RPMI7951 (cell line): ENCODE results near the gene KCNQ1. TPM values are rescaled to one million over a fixed set of nuclear protein-coding genes. Genes with fewer than 3 reads are reported as not detected.
A peak's percentile ranks its signal among the peaks of the same experiment; 100 is the strongest.

Source experiments
- DNase-seq: peaks from one replicate; pipeline ENCODE4 v3.0.0-alpha.2; 2012; ENCODE audit warnings: low read depth
- total RNA-seq: library from RNA; depleted of rRNA; stranded (reverse); fragments of >200 nt; shearing (Covaris generic); gene quantifications from 2 replicates; pipeline ENCODE4 v1.2.3, GENCODE V29; 2014

The KCNQ1 gene
- total RNA-seq, 1 experiment from 2014 or later = not detected

DNA sequence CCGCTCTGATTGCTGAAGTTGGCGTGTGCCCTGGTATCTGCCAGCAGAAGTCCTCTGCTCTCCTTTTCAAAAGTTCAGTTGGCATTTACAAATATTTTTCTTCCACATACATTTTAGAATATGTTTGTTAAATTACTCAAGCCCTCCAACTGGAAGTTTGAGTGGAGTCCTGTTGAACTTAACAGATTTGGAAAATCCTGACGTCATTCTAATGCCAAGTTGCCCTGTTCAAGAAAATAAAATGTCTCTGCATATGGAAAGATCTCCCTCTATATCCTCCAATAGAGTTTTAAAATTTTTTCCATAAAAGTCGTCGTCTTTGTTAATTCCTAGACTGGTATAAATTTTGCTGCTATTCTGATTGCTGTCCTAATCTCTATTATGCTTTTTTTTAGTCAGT, 251.6 kb downstream of the KCNQ1 start:
- DNase-seq = no peak

DNA sequence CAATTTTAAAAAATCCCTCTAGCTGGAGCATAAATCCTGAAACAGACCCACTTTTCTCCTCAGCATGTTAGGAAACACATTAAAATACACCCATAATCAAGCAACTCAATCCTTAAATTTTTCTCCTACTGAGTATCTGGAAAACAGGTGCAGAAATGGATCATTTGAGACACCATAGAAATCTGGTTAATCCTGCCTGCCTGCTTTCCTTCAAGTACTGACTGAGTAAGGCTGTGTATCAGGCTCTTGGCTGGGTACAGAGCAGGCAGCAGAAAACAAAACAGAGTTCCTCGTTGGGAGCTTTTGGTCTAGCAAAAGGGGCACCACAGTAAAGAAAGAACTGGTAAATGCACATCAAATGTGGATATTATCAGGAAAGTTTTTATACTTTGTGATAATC, 253.1 kb downstream of the KCNQ1 start:
- DNase-seq = no peak

DNA sequence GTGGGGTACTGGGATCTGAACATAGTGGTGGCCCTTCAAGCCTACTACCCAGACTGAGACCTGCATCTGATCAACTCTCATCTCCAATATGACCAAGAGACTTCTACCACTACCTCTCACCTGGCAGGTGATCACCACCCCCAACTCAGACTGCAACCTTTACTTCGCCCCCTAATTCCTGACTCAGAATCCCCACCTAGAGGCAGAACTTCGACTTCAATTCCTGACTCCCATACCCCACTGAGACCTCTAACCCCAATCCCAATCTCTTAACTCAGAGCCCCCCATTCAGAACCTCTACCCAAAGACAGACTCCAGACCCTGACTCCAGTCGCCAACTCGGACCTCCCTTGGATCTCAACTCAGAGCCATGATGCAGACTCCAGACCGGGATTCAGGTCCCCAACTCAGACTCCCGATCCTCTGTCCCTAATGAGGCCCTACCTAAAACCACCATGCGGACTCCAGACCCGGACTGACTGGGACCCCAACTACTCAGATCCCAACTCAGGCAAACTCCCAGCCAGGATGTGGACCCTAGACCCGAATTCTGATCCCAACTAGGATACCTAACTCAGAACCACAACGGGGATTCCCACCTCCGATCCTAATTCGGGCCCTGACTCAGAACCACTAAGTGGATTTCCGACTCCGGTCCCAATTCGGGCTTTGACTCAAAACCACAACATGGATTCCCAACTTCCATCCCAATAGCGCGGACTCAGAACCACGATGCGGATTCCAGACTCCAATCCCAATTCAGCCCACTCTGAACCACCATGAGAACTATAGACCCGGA, 253.8 kb downstream of the KCNQ1 start:
- DNase-seq = peak; percentile 3

DNA sequence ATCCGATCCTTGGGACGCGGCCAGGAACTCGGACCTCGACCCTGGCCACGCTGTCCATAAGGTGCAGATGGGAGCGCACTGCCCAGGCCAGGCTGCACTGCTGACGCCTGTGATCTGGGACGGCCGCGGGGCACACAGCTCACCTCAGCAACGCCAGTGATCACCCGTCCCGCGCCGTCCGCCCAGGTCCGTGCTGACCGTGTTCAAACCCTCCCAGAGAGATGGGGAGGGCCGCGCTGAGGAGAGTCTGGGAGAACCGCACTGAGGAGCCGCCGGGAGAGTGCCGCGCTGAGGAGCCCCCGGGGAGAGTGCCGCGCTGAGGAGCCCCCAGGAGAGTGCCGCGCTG, 254.3 kb downstream of the KCNQ1 start:
- peak; percentile 10 for DNase-seq

DNA sequence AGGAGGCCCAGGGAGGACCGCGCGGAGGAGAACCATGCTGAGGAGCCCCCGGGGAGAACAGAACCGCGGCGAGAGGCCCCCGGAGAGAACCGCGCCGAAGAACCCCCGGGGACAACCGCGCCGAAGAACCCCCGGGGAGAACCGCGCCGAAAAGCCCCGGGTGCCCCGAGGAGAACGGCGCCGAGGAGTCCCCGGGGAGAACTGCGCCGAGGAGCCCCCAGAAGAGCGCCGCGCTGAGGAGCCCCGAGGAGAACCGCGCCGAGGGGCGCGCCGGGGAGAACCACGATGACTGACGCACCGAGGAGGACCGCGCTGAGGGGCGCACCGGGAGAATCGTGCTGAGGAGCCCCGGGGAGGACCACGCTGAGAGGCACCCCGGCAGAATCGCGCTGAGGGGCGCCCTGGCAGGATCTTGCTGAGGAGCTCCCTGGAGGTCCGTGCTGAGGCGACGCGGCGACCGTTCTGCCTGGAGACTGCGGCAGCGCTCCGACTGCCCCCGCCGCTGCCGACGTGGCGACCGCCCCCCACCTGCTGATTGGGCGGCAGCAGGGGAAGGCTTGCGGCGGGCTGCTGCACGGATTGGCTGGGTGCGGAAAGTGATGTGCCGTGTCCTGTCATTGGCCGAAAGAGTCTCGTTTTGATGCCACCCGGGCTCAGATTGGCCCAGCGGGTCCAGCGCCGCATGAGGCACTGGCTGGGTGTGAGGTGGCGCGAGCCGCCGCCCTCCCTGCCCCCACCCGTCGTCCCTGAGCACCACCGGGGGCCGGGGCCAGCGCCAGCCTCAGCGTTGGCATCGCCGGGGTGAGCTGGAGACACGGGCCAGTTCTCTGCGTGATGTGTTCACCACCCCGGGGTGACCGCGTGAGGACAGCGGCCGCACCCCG, 255.0 kb downstream of the KCNQ1 start, which contains the start of gene KCNQ1OT1:
Gene KCNQ1OT1, minus strand, starts transcription at position 464 of the 884 bp plus-strand sequence.
- peak; percentile 89 for DNase-seq

DNA sequence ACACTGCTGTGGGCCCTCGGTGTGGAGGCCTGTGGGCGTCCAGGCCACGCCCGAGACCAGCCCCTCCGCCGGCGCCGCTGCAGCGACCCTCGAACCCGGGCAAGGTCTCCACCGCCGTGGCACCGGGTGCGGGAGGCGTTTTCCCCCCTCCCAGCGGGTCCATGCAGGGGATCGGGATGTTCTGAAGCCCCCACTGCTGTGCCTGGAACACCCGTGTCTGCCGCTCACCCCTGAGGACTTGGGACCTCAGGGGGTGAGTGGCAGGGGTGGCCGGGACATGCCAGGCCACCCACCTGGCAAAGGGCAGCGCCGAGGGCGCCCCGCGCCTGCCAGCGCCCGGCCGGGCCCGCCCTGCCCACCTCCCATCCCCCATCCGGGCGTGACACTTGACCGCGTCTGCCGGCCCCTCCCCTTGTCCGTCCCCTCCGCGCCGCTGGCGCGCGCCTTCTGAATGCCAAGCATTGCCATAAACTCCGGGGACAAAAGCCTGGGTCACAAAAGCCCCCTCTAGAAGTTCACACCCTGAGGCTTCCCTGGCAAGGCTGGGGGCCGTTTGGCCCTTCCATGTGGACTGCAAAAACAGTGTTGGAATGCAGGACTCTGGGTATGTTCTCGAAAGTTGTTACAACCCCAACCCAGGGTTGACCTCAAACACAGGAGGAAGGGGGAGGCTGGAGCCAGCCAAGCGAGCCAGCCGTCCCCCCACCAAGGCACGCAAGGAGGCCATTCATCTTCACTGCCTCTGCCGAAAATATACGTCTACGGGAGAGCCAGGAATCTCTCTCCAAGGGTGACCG, 255.8 kb downstream of the KCNQ1 start:
- DNase-seq = peak; percentile 40

DNA sequence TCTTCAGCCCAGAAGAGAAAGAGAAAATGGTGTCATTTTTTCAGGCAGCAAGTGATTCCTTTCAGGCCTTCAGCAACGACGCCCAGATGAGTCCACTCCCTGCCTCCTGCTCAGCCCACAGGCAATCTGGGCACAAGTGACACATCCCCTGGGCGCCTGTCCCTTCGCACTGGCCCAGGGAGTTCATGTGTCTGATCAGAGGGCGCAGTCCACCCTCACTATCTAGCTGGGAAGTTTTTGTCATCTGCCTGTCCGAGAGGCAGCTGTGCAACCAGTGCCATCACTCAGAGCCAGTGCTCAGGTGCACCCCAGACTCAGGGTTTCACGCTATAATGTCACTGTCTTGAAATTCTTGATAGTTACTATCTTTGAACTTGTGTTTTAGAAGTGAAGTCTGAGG, 256.4 kb downstream of the KCNQ1 start:
- no peak for DNase-seq

DNA sequence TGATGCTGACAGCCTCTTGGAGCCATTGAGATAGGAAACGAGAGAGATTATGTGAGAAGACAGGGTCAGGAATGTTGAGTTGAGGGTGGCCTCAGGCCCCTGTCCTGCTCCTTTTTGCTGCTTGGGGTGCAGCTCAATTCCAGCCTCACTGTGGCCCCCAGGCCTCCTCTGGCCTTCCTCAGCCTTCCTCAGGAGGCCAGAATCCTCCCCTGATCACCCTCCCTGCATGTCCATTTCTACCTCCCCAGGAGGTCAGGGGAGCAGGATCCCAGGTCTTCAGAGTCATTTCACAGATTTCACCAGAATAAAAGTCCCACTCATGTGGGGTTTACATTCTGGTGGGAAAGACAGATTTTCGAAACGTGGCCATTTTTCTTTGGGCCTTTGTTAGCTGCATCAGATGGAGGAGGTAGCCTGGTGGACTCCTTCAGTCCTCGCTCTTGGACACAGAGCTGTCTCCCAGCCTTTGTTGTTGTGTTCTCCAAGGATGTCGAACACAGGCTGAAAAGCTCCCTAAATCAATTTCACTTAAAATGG, 257.2 kb downstream of the KCNQ1 start:
- DNase-seq = no peak

DNA sequence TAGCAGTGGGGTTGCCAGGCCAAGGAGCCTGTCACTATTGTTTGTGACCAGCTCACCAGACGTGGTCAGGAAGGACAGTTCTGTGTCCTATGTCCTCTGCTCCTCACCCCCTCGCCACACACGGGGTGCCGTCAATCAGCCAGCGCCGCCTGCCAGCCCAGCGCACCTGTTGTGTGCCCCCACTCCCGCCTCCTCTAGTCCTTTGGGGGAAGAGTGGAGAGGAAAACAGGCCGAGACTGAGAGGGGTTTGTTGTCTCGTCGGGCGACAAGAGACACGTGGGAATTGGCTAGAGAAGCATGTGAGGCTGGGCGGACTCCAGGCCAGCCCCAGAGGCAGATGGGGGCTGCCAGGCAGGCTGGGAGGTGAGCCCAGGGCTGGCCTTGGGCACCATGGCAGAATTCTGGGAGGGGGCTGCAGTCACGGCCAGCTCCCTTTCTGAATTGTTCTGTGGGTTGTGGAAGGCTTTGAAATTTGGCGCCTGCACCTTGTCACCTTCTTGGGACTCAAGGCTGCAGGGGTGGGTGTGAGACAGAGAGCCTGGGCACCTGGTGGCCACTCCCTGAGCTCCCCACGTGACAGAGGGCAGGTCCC, 258.1 kb downstream of the KCNQ1 start:
- DNase-seq = no peak

DNA sequence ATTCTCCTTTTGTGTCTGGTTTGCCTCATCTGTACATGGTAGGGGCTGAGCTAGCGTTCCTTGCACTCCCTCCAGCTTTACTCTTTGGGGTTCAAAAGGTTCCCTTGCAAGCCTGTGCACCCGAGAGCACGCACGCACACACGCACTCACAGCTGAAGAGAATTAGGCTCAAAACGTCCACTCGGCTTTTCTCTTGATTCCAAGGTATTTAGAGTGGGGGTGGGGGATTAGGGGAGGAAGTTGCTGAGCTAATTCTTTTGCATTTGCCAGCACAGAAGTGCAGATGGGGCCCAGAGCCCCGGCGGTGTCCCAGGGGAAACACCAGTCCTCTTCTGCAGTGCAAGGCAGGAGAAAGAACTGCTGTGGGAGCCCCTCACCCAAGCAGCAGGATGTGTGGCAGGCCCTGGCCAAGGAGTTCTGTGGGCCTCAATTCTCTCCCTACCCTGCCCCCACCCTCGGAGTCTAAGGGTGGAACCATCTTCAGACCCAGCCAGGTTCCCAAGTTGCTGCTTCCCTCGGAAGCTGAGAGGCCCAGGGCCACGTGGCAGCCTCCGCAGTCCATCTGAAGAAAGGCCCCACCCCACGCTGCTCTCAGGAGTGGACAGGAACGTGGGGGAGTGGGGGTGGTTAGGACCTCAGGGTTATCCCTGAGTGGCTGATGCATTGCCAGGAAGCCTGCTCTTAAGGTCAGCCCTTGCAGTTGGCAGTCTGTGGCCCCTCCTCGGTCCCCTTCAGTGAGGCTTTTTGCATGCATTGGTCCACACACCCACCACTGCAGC, 258.7 kb downstream of the KCNQ1 start:
- DNase-seq = no peak

DNA sequence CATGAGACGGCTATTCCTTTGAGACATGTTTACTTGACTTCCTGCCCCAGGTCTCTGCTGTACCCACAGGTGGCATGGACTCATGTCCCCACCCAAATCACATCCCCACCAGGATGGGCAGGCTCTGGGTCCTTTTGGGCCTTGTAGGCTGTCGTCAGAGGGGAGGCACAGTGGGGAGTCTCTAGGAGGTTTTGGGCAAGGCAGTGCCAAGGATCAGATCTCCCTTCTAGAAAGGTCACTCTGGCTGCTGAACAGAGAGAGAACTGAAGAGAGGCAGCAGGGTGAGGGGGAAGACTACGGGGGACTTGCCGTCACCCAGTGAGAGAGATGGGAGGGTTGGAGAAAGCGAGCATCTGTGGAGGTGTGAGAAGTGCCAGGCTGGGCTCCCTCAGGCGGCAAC, 259.5 kb downstream of the KCNQ1 start:
- DNase-seq = no peak

DNA sequence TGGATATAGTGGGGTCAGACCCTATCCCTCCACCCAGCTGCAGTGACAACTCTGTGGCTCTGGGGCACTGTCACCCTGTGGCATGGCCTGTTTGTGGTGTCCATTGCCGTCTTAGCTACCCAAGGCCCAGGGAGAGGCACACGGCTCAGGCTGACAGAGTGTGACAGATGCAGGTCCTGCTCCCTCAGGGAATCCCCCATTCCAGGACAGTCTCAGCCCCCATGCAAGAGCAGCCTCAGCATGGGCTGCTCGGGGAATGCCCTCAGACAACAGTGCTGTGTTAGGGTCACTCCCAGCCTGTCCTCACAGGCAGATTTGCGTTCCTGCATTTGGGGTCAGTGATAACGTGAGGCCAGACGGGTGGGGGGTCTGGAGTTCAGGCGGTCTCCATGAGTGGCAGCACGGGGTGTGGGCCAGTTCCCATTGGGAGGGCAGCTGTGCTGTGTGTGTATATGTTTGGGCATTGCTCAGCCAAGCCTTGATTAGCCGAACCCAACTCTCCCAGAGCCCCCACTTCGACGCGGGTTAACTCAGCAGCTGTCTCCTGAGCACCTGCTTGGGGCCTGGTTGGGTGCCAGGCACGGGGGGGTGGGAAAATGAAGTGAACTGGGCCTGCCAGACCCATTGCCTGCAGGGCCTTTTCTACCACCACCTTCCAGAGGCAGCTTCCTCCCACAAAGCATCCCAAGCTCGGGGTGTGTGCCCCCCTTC, 260.2 kb downstream of the KCNQ1 start:
- no peak for DNase-seq

DNA sequence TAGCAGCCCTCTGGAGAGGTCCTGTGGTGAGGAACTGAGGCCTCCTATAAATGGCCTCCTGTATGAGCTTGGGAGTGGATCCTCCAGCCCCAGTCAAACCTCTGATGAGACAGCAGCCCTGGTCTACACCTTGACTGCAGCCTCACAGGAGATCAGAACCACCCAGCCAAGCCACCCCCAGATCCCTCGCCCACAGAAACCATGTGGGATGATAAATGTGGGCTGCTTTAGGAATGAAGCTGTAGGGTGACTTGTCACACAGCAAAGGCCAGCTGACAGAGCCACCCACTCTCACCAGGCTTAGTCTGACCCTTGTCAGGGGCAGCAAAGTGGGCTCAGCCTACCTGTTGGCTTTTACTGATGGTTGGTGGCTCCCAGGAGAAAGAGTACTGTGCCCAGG, 261.5 kb downstream of the KCNQ1 start:
- DNase-seq = no peak

DNA sequence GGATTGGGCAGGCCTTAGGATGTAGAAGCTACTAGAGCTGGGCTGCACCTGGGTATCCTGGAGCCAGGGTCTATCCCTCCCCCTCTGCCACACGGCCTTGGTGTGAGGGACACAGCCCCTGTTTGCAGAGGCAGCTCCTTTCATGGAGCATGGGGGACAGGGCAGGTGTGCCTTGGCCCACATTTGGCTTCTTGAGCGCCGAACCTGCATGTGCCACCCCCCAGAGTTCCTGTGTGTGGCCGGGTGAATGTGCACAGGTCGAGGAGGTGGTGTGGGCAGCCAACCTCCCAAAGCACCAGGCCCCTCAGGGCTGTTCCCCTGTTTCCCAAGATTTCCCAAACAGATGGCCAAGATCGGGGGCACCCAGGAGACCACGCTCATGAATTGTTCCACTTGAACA, 262.9 kb downstream of the KCNQ1 start:
- DNase-seq = no peak

DNA sequence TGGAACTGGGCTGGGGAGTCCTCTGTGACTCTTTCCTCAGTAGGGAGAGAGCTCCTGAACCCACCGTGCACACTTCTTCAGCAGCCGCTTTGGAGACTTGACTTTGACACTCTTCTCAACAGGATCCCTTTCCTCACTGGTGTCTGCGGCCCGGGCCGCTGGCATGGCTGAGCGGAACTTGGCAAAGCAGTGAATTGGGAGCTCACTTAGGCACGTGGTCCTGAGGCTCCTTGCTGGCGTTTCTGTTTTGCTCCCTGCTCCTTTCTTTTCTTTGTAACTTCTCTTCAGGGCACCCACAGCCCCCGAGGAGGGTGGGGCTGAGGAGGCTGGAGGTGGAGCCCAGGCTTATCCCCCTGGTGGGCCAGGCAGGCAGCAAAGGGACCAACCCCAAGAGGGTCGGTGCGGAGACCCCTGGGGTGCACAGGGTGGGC, 263.4 kb downstream of the KCNQ1 start:
- no peak for DNase-seq

DNA sequence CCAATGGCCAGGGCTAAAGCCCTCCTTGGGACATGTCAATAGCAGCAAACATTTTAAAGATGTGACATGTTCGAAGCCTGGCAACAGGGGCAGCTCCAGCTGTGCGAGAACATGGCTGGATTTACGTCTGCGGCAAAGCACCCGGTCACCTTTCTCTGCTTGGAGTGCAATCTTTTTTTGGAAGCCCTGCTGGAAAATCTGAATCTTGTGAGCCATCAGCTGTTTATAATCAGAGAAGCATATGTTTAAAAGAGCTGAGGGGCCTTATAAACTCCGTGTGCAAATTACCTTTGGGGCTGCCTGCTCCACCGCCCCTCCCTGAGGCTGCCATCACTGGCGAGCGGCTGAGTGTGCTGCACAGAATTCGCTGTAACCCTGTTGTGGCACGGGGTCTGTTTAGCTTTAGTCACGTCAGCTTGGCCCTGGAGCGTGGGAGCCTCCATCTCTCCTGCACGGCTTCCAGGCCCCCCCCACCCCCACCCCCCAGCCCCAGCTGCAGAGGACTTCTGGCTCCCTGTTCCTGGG, 264.0 kb downstream of the KCNQ1 start:
- DNase-seq = no peak

DNA sequence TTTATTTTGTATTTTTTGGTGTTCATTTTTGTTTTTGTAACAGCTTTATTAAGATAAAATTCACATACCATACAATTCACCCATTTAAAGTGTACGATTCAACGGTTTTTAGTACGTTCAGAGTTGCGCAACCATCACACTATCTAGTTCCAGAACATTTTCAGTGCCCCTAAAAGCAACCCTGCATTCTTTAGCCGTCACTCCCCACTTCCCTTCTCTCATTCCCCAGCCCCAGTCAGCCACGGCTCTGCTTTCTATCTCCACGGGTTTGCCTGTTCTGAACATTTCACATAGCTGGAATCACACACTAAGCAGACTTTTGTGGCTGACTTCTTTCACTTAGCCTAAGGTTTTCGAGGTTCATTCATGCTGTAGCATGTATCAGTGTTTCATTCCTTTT, 264.6 kb downstream of the KCNQ1 start:
- DNase-seq = no peak

DNA sequence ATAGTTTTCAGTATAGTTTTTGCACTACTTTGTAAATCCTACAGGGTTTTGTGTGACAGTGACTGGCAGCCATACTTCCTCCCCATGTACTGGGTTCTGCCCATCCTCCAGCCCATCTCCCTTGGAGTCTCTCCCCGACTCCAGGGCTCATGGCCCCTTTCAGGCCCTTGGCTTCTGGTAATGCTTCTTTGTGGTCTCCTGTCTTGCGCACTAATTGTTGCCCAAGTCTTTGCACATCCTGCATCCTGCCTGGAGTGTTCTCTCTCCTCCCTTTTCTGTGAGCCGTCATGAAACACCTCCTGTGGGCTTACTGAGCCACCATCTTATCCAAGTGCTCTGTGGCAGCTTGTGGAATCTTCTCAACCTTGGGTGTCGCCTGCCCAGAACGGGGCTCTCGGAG, 266.4 kb downstream of the KCNQ1 start:
- DNase-seq = no peak

DNA sequence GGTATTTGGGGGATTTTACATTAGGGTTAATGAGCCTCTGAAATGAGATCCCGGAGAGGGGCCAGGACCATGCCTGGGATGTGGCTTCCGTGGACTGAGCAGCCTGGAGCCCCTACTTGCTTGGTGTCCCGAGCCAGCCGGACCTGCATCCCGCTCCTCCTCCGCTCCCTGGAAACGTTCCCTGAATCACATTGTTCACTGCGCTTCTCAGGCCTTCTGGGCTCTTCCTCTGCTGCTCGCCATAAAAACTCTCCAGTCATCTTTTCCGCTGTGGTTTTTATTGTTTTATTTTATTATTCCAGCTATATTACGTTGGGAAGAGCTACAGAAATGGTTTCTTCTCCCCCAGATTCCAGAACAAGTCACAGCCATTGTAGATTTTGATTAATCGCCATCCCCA, 268.3 kb downstream of the KCNQ1 start:
- no peak for DNase-seq
